ENCODE data around the gene OSBPL5. TPM values are rescaled to one million over a fixed set of nuclear protein-coding genes. Genes with fewer than 3 reads are reported as not detected.

Gene OSBPL5
- total RNA-seq, 1 experiment from 2014 or later: 16.1 TPM

DNA sequence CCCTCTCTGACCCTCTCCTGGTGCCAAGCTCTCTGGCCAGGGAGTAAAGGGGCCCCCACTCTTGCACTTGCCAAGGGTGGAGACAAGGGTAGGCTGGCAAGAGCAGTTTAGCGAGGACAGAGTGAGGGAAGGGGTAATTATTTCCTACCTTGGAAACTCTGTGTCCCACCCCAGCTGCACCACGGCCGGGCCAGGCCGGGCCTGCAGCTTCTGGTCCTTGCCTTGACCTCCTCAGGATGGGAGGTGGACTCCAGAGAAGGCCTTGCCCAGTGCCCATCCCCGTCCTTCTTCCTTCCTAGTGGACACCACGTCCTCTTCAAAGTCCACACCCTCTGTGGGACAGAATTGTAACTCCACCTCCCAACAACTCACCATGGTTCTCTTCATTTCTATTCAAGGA lies 18.4 kb upstream of the OSBPL5 start:
- Histone ChIP-seq H4K5ac (ENCODE audit: insufficient read length, low read depth, low read length) (no peak overlapping the region), H3K18ac (ENCODE audit: insufficient read length, low read depth, low read length) (no peak overlapping the region), H2AK5ac (ENCODE audit: insufficient read length, low read length) (no peak overlapping the region), H3K4me1 (ENCODE audit: insufficient read depth, low read length) (0 out of 2 replicates have a peak, but pooled peaks cover 1% of the 10 kb centered on the region), H3K56ac (ENCODE audit: insufficient read length, low read depth, low read length) (no peak overlapping the region), H2AFZ (ENCODE audit: low read length) (no peak overlapping the region), H3K14ac (ENCODE audit: insufficient read depth, low read length) (no peak overlapping the region), H3K4ac (ENCODE audit: low read depth, low read length) (no peak overlapping the region), H3K79me2 (ENCODE audit: insufficient read depth, low read length) (no peaks in the 10 kb centered on the region), H3K23ac (ENCODE audit: insufficient read length, low read depth, low read length) (no peak overlapping the region), H2BK5ac (ENCODE audit: insufficient read length, low read length) (no peak overlapping the region), H4K8ac (replicated peaks; ENCODE audit: insufficient read length, low read depth, low read length) (no peak overlapping the region), H3K27ac (ENCODE audit: insufficient read length, low read depth, low read length) (no peak overlapping the region), H2BK12ac (ENCODE audit: insufficient read length, low read depth, low read length) (no peak overlapping the region), H2BK20ac (ENCODE audit: low read depth, low read length, poor library complexity, severe bottlenecking) (no peak overlapping the region), H3K4me2 (ENCODE audit: insufficient read depth, insufficient read length, low read length) (no peak overlapping the region), H3K9ac (ENCODE audit: extremely low read depth, insufficient read length, low read length) (no peak overlapping the region), H3K23me2 (ENCODE audit: insufficient read length, low read depth, low read length, poor library complexity, severe bottlenecking) (no peaks in the 10 kb centered on the region), H2BK15ac (ENCODE audit: low read depth, low read length) (no peak overlapping the region), H3T11ph (ENCODE audit: low read length) (no peak overlapping the region), H3K9me3 (ENCODE audit: control insufficient read depth, low read depth, low read length) (no peaks in the 10 kb centered on the region), H4K20me1 (ENCODE audit: control insufficient read depth, insufficient read depth, insufficient read length) (no peaks in the 10 kb centered on the region), H3K27me3 (ENCODE audit: insufficient read depth, low read length) (no peaks in the 10 kb centered on the region), H3K79me1 (ENCODE audit: insufficient read depth, low read depth, low read length, poor library complexity, severe bottlenecking) (no peaks in the 10 kb centered on the region), H2BK120ac (ENCODE audit: low read depth, low read length, poor library complexity, severe bottlenecking) (no peak overlapping the region), H4K91ac (ENCODE audit: insufficient read length, low read depth, low read length) (no peak overlapping the region)
- Mint-ChIP-seq H3K4me3 (no peak overlapping the region), H3K27me3 (ENCODE audit: low read depth) (peaks cover 12% of the 10 kb centered on the region), H3K27ac (no peak overlapping the region; a peak in 2 of 7 replicates), H3K9me3 (peaks cover 0 to 4% of the 10 kb centered on the region in 2 experiments; a peak in 1 of 5 replicates), H3K4me1 (peaks cover 12 to 19% of the 10 kb centered on the region in 2 experiments), H3K36me3 (ENCODE audit: insufficient read depth in 1 of 3, low read depth in 3 of 3) (peaks cover 0 to 3% (median 0%) of the 10 kb centered on the region in 3 experiments; a peak in 1 of 7 replicates)
- DNase-seq: no peak
- WGBS (ENCODE audit: extremely low coverage, insufficient read length, low lambda C conversion rate): no CpG with 5 or more reads among the region's 6 CpGs
- TF ChIP-seq, protein P1, sequence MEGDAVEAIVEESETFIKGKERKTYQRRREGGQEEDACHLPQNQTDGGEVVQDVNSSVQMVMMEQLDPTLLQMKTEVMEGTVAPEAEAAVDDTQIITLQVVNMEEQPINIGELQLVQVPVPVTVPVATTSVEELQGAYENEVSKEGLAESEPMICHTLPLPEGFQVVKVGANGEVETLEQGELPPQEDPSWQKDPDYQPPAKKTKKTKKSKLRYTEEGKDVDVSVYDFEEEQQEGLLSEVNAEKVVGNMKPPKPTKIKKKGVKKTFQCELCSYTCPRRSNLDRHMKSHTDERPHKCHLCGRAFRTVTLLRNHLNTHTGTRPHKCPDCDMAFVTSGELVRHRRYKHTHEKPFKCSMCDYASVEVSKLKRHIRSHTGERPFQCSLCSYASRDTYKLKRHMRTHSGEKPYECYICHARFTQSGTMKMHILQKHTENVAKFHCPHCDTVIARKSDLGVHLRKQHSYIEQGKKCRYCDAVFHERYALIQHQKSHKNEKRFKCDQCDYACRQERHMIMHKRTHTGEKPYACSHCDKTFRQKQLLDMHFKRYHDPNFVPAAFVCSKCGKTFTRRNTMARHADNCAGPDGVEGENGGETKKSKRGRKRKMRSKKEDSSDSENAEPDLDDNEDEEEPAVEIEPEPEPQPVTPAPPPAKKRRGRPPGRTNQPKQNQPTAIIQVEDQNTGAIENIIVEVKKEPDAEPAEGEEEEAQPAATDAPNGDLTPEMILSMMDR (conservative IDR thresholded peaks at IDR 0.05): no peak
